ENCODE data around the gene ALPG. TPM values are rescaled to one million over a fixed set of nuclear protein-coding genes. Genes with fewer than 3 reads are reported as not detected.

ALPG gene
- total and polyA plus RNA-seq, 2 of the 13 experiments (the other 11 are each of a cell fraction or from before 2014, with no cell fraction given) = not detected

DNA sequence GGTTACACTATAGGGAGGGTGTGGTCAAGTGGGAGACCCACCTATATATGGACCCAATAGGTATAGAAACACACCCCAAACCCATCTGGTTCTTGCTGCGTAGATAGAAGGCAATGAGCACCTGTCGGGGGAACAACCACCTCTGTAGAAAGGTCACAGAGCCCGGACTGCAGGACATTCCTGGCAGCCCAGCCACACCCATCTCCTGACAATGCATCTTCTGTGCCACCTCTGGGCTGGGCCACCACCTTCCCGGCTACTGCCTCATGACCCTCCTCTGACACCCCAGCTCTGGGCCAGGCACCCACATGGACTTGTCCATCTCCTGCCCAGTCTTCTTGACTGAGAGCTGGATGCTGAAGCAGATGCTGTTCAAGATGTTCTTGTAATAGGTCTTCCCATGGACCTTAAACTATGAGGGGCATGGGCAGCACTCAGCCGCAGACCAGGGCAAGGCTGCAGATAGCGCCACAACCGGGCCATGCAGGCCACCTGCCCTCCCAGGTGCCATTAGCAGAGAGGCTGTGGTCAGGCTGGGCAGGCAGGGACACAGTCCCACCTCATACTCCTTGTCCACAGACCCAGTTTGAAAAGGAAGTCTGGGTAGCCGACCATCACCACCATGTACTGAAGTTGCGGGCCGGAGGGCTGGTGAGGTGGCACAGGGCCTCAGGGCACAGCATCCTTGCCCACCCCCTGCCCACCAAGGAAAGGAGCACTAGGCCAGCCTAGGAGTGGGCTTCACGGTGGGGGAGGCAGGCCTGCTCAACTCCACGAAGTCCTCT is 9.3 kb downstream of the ALPG start:
- H2AFZ ChIP-seq (ENCODE audit: low read length) = no peak overlapping the region
- no peak overlapping the region for H3K4me2 ChIP-seq (ENCODE audit: low read depth, low read length)
- no peaks in the 10 kb centered on the region for H3K9me3 ChIP-seq (ENCODE audit: low read length)
- no peaks in the 10 kb centered on the region for H4K20me1 ChIP-seq (ENCODE audit: insufficient read depth, low read length)
- intact Hi-C loops (cut with micrococcal nuclease; ENCODE audit: unreplicated experiment) = no loop called here
- H3K27me3 ChIP-seq (ENCODE audit: control insufficient read depth in 1 of 2, insufficient read depth in 2 of 2, low read length in 2 of 2) = peaks cover 13 to 70% of the 10 kb centered on the region in 2 experiments
- BruUV-seq (replicated peaks) = no TSS peak
- 28% methylated on average over 10 of the region's 12 CpGs for WGBS (ENCODE audit: low lambda C conversion rate)
- ChIA-PET CTCF (ENCODE audit: low intra/inter-chr PET ratio, low total read pairs) (no interaction called here), POLR2A (no interaction called here)
- DNase-seq (ENCODE audit: low spot score) (no peak), ATAC-seq (no peak), FAIRE-seq (no peak)
- no peaks in the 10 kb centered on the region for H3K79me2 ChIP-seq (ENCODE audit: insufficient read depth, low read length)
- H3K9ac ChIP-seq (ENCODE audit: insufficient read depth, low read depth, low read length) = no peak overlapping the region
- H3K27ac ChIP-seq (ENCODE audit: extremely low read length, insufficient read depth, low read length) = no peak overlapping the region
- TF ChIP-seq REPIN1 (CRISPR knock-in tag; IDR thresholded peaks at IDR 0.05; ENCODE audit: borderline replicate concordance, low read depth) (no peak), EED (CRISPR knock-in tag; IDR thresholded peaks at IDR 0.05) (no peak), ZSCAN21 (CRISPR knock-in tag; IDR thresholded peaks at IDR 0.05; ENCODE audit: borderline replicate concordance) (no peak), DNMT1 (CRISPR knock-in tag; IDR thresholded peaks at IDR 0.05) (no peak)
- TF ChIP-seq, protein P1, sequence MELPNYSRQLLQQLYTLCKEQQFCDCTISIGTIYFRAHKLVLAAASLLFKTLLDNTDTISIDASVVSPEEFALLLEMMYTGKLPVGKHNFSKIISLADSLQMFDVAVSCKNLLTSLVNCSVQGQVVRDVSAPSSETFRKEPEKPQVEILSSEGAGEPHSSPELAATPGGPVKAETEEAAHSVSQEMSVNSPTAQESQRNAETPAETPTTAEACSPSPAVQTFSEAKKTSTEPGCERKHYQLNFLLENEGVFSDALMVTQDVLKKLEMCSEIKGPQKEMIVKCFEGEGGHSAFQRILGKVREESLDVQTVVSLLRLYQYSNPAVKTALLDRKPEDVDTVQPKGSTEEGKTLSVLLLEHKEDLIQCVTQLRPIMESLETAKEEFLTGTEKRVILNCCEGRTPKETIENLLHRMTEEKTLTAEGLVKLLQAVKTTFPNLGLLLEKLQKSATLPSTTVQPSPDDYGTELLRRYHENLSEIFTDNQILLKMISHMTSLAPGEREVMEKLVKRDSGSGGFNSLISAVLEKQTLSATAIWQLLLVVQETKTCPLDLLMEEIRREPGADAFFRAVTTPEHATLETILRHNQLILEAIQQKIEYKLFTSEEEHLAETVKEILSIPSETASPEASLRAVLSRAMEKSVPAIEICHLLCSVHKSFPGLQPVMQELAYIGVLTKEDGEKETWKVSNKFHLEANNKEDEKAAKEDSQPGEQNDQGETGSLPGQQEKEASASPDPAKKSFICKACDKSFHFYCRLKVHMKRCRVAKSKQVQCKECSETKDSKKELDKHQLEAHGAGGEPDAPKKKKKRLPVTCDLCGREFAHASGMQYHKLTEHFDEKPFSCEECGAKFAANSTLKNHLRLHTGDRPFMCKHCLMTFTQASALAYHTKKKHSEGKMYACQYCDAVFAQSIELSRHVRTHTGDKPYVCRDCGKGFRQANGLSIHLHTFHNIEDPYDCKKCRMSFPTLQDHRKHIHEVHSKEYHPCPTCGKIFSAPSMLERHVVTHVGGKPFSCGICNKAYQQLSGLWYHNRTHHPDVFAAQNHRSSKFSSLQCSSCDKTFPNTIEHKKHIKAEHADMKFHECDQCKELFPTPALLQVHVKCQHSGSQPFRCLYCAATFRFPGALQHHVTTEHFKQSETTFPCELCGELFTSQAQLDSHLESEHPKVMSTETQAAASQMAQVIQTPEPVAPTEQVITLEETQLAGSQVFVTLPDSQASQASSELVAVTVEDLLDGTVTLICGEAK (IDR thresholded peaks at IDR 0.05) = no peak
- TF ChIP-seq, protein P1 (CRISPR knock-in tag; IDR thresholded peaks at IDR 0.05) = no peak
- TF ChIP-seq, protein P2, sequence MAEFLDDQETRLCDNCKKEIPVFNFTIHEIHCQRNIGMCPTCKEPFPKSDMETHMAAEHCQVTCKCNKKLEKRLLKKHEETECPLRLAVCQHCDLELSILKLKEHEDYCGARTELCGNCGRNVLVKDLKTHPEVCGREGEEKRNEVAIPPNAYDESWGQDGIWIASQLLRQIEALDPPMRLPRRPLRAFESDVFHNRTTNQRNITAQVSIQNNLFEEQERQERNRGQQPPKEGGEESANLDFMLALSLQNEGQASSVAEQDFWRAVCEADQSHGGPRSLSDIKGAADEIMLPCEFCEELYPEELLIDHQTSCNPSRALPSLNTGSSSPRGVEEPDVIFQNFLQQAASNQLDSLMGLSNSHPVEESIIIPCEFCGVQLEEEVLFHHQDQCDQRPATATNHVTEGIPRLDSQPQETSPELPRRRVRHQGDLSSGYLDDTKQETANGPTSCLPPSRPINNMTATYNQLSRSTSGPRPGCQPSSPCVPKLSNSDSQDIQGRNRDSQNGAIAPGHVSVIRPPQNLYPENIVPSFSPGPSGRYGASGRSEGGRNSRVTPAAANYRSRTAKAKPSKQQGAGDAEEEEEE (CRISPR knock-in tag; IDR thresholded peaks at IDR 0.05; ENCODE audit: borderline replicate concordance) = no peak
- H3K4me3 ChIP-seq (replicated peaks in 1 of 3; ENCODE audit: insufficient read depth in 1 of 3, low read depth in 2 of 3, low read length in 3 of 3) = no peak overlapping the region
- H3K4me1 ChIP-seq (ENCODE audit: insufficient read depth, low read length) = no peaks in the 10 kb centered on the region
- no peaks in the 10 kb centered on the region for H3K36me3 ChIP-seq (replicated peaks in 1 of 2; ENCODE audit: control insufficient read depth in 1 of 2, insufficient read depth in 2 of 2, low read length in 2 of 2)
- in situ Hi-C loops (cut with HindIII; ENCODE audit: extremely low pct_ligation_motif_present, low pct_unique_long_range_greater_than_20kb) = no loop called here

Data from HepG2 (cell line).